Heart left ventricle (tissue), 16 donors: ENCODE results near the gene ODC1. TPM values are rescaled to one million over a fixed set of nuclear protein-coding genes. Genes with fewer than 3 reads are reported as not detected.

ENCODE experiments used
- ATAC-seq, 4 donors: fragments of 200-7000 bp; cut with Tn5 transposase; one replicate each; pipeline ENCODE4 v1.9.1; 2020 to 2022; ENCODE audit warnings: moderate library complexity in 4 of 4, mild to moderate bottlenecking in 3 of 4, moderate number of reproducible peaks in 1 of 4
- DNase-seq, 5 donors: peaks; one replicate each; pipeline ENCODE4 v3.0.0-alpha.2; 2020
- H3K27ac ChIP-seq, 12 donors: fragments of 200-600 bp; sonication (generic) in 4 of 12; one replicate each; pipeline versions ENCODE4 v1.5.0 to v1.8.0; 2016 to 2022; ENCODE audit warnings: mild to moderate bottlenecking in 2 of 12
- H3K27me3 ChIP-seq, 9 donors: fragments of 200-600 bp; sonication (generic) in 2 of 9; one replicate each; pipeline versions ENCODE4 v1.5.1 to v1.8.0; 2016 to 2022; ENCODE audit warnings: mild to moderate bottlenecking in 3 of 9
- H3K36me3 ChIP-seq, 9 donors: fragments of 200-600 bp; sonication (generic) in 2 of 9; one replicate each; pipeline versions ENCODE4 v1.5.0 to v1.8.0; 2018 to 2022; ENCODE audit warnings: mild to moderate bottlenecking in 2 of 9
- H3K4me1 ChIP-seq, 12 donors: fragments of 200-600 bp; sonication (generic) in 4 of 12; one replicate each; pipeline versions ENCODE4 v1.5.0 to v1.8.0; 2016 to 2022; ENCODE audit warnings: mild to moderate bottlenecking in 3 of 12
- H3K4me3 ChIP-seq, 12 donors: fragments of 200-600 bp; sonication (generic) in 4 of 12; one replicate each; pipeline versions ENCODE4 v1.5.0 to v1.8.0; 2017 to 2022; ENCODE audit warnings: mild to moderate bottlenecking in 9 of 12, moderate library complexity in 4 of 12
- H3K9me3 ChIP-seq, 12 donors: fragments of 200-600 bp; sonication (generic) in 4 of 12; one replicate each; pipeline versions ENCODE4 v1.5.0 to v1.8.0; 2016 to 2022; ENCODE audit warnings: mild to moderate bottlenecking in 1 of 12
- CTCF ChIP-seq, 12 donors: fragments of 200-600 bp; sonication (generic) in 4 of 12; IDR thresholded peaks; one replicate each; pipeline versions ENCODE4 v1.5.0 to v1.8.0; 2018 to 2022; ENCODE audit warnings: antibody characterized with exemption in 12 of 12, mild to moderate bottlenecking in 5 of 12
- POLR2A ChIP-seq, 2 donors: fragments of 450-650 bp; IDR thresholded peaks; one replicate each; pipeline ENCODE4 v1.6.1; 2017; ENCODE audit warnings: antibody characterized with exemption in 2 of 2, mild to moderate bottlenecking in 2 of 2, moderate library complexity in 2 of 2
- WGBS, 4 donors: extraction: QIAGEN DNeasy Blood & Tissue Kit in 2 of 4; methylation state at CpG; one replicate each; pipeline versions ENCODE4 v1.1.5 to v1.1.7; 2013 to 2018; 5-methylcytosine and 5-hydroxymethylcytosine counted together
- intact Hi-C, 10 donors: fragments of 100-400 bp; cut with DNase I; formaldehyde crosslinking; loops; one replicate each; pipeline versions ENCODE4 v1.11.1 to v1.14.2; 2022
- polyA plus RNA-seq, 2 donors: library from polyadenylated mRNA; stranded (reverse); fragments of 200-250 nt; gene quantifications; one replicate each; pipeline ENCODE4 v1.2.3, GENCODE V29; 2013
- total RNA-seq, 9 donors: library from RNA; depleted of rRNA in 2 of 9; stranded (reverse); fragments of >200 nt in 2 of 9; fragmentation: NEBNext Ultra II Directional in 3 of 9; extraction: Animal tissue kit (Norgen Biotek cat#: 25700) in 3 of 9; gene quantifications; one replicate each; pipeline versions ENCODE4 v1.1.0 to v1.2.4, GENCODE V29; 2016 to 2023
- donor health status: ischemic (EF 13 %, LVEDD 7.1; RV severe dilation, severe dysfunction).
- donor health status: healthy with polysubstance abuse.
- donor health status: DM: no; HTN: yes; CAD: no.
- donor health status: DM: no; HTN: no; CAD: no.
- donor health status: ischemic (EF 25% LVEDD 6.9; RV normal size, moderate dysfunction).
- donor health status: ischemic (EF 25% LVEDD 5.7; RV mildly dilated, moderate dysfunction).
- donor health status: healthy.
- donor health status: DM: yes; HTN: yes; CAD: no.
- donor health status: ischemic (EF 35%, LVEDD 5.7; RV mildly dilated, moderate dysfunction).
- donor health status: nonischemic (EF 11% LVEDD 7.7; RV severe dilation, severe dysfunction).
- donor health status: DM: yes; HTN: yes; CAD: no.
- donor health status: PGD.
- donor health status: ischemic (EF 29% LVEDD 5.4; RV normal size, mild dysfunction).
- donor health status: nonischemic (EF 23%, LVEDD 6.1; RV moderate dilation, normal function).

Gene ODC1
- total and polyA plus RNA-seq, 11 donors: 6.1 to 103 (median 48.2) TPM

GRCh38 chr2:10408649-10409579 is 39.2 kb downstream of the ODC1 start:
- TF ChIP-seq POLR2A (IDR thresholded peaks at IDR 0.05) (no peak), CTCF (IDR thresholded peaks at IDR 0.05) (peak; percentile 89 to 98 (median 95))
- Histone ChIP-seq H3K4me1 (peaks cover 16 to 71% (median 54%) of the 10 kb centered on the region in 12 donors), H3K4me3 (peak overlapping the region in 1 of 12 donors; percentile 15), H3K27me3 (no peaks in the 10 kb centered on the region), H3K36me3 (no peaks in the 10 kb centered on the region), H3K27ac (peak overlapping the region in 10 of 12 donors; percentile 14 to 85 (median 46)), H3K9me3 (no peaks in the 10 kb centered on the region)
- peak; percentile 74 to 88 (median 80) for DNase-seq
- 28 to 35% (median 30%) methylated on average over 23 to 24 of the region's 24 CpGs for WGBS, 4 donors
- intact Hi-C loops: loop anchor here (1.0 to 10.0 kb wide), 17 partner anchors 74 to 287 kb away; partner anchors contain the start of genes HPCAL1 (in 5 of the 10) and RRM2 (in 1 of the 10)
- ATAC-seq: peak; percentile 51 to 75 (median 62)

- WGBS, 4 donors: 57 to 67% (median 61%) methylated on average over 11 of the region's 11 CpGs
- intact Hi-C loops: loop anchor here (1.0 to 10.0 kb wide), 17 partner anchors 73 to 286 kb away; partner anchors contain the start of genes HPCAL1 (in 7 of the 10) and RRM2 (in 1 of the 10)
- H3K4me3 ChIP-seq: peak overlapping the region in 1 of 12 donors; percentile 15
- TF ChIP-seq POLR2A (IDR thresholded peaks at IDR 0.05): no peak
- no peak for TF ChIP-seq CTCF (IDR thresholded peaks at IDR 0.05)
- peak in 3 of 4 donors; percentile 35 to 59 (median 54) for ATAC-seq
- peak in 1 of 5 donors; percentile 76 for DNase-seq
- H3K9me3 ChIP-seq: no peaks in the 10 kb centered on the region
- H3K36me3 ChIP-seq: no peaks in the 10 kb centered on the region
- peaks cover 16 to 73% (median 54%) of the 10 kb centered on the region in 12 donors for H3K4me1 ChIP-seq
- H3K27ac ChIP-seq: peak overlapping the region in 10 of 12 donors; percentile 14 to 86 (median 56)
- H3K27me3 ChIP-seq: no peaks in the 10 kb centered on the region
Observed at GRCh38 chr2:10407841-10408648, 40.1 kb downstream of the ODC1 start.

GRCh38 chr2:10407432-10407831 is 40.7 kb downstream of the ODC1 start:
- DNase-seq: no peak
- peak overlapping the region in 10 of 12 donors; percentile 41 to 86 (median 64) for H3K27ac ChIP-seq
- H3K36me3 ChIP-seq: no peaks in the 10 kb centered on the region
- intact Hi-C loops: loop anchor here (1.0 to 10.0 kb wide), 14 partner anchors 73 to 285 kb away; partner anchors contain the start of genes HPCAL1 (in 6 of the 10) and RRM2 (in 1 of the 10)
- no peak for ATAC-seq
- no peaks in the 10 kb centered on the region for H3K27me3 ChIP-seq
- 71 to 87% (median 81%) methylated on average over 4 of the region's 4 CpGs for WGBS, 4 donors
- H3K9me3 ChIP-seq: no peaks in the 10 kb centered on the region
- peaks cover 16 to 73% (median 55%) of the 10 kb centered on the region in 12 donors for H3K4me1 ChIP-seq
- no peak overlapping the region for H3K4me3 ChIP-seq
- no peak for TF ChIP-seq CTCF (IDR thresholded peaks at IDR 0.05)
- TF ChIP-seq POLR2A (IDR thresholded peaks at IDR 0.05): no peak
